ENCODE data around the gene GBGT1. TPM values are rescaled to one million over a fixed set of nuclear protein-coding genes. Genes with fewer than 3 reads are reported as not detected.

Gene GBGT1
- total and polyA plus RNA-seq, 9 of the 15 experiments (the other 6 are each of a cell fraction or from before 2014, with no cell fraction given): 0.55 to 25.8 (median 13.7) TPM

DNA sequence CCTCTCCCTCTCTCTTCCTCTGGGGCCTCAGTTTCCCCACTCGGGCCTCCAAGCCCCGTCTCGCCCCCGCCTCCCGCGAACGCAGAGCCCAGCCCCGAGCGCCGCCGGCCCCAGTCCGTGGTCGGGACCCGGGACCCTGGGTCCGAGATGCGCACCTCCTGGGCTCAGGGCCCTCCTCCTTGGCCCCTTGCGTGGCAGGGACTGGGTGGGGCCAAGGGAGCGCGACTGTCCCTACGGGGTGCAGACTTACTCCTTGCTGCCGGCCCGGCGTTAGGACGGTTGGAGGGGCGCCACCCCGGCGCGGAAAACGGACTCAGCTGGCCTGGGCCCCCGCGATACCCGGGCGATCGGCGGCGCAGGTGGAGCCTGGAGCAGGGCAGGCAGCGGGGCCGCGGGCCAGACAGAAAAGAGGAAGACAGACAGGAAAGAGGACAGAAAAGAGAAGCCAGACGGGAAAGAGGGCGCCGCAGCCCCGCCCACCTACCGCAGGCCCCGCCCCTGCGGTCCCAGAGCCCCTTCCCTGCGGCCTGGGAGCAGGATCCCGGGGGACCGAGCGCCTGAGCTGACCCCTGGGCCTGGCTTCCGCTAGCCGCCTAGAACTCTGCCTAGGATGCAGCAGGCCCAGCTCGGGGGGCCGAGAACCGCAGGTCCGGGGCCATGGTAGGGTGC is at the start of gene GBGT1 (continued):
- TF ChIP-seq, protein P1, sequence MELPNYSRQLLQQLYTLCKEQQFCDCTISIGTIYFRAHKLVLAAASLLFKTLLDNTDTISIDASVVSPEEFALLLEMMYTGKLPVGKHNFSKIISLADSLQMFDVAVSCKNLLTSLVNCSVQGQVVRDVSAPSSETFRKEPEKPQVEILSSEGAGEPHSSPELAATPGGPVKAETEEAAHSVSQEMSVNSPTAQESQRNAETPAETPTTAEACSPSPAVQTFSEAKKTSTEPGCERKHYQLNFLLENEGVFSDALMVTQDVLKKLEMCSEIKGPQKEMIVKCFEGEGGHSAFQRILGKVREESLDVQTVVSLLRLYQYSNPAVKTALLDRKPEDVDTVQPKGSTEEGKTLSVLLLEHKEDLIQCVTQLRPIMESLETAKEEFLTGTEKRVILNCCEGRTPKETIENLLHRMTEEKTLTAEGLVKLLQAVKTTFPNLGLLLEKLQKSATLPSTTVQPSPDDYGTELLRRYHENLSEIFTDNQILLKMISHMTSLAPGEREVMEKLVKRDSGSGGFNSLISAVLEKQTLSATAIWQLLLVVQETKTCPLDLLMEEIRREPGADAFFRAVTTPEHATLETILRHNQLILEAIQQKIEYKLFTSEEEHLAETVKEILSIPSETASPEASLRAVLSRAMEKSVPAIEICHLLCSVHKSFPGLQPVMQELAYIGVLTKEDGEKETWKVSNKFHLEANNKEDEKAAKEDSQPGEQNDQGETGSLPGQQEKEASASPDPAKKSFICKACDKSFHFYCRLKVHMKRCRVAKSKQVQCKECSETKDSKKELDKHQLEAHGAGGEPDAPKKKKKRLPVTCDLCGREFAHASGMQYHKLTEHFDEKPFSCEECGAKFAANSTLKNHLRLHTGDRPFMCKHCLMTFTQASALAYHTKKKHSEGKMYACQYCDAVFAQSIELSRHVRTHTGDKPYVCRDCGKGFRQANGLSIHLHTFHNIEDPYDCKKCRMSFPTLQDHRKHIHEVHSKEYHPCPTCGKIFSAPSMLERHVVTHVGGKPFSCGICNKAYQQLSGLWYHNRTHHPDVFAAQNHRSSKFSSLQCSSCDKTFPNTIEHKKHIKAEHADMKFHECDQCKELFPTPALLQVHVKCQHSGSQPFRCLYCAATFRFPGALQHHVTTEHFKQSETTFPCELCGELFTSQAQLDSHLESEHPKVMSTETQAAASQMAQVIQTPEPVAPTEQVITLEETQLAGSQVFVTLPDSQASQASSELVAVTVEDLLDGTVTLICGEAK (IDR thresholded peaks at IDR 0.05): 0 out of 2 replicates have a peak, but pooled peaks have one; percentile 56
- TF ChIP-seq, protein P1 (CRISPR knock-in tag; IDR thresholded peaks at IDR 0.05): no peak
- TF ChIP-seq ZFX (CRISPR knock-in tag; IDR thresholded peaks at IDR 0.05) (peak; percentile 70), ZFP30 (CRISPR knock-in tag; IDR thresholded peaks at IDR 0.05; ENCODE audit: borderline replicate concordance) (no peak), NFXL1 (CRISPR knock-in tag; IDR thresholded peaks at IDR 0.05) (no peak), HDGF (IDR thresholded peaks at IDR 0.05) (no peak), ZNF431 (CRISPR knock-in tag; IDR thresholded peaks at IDR 0.05) (no peak), XRCC3 (IDR thresholded peaks at IDR 0.05) (no peak), ZNF79 (CRISPR knock-in tag; IDR thresholded peaks at IDR 0.05; ENCODE audit: low read depth) (no peak), PHTF2 (CRISPR knock-in tag; IDR thresholded peaks at IDR 0.05) (no peak), MNT (conservative IDR thresholded peaks at IDR 0.05) (no peak; a peak in 1 of 4 replicates), TCF7 (IDR thresholded peaks at IDR 0.05; ENCODE audit: borderline replicate concordance) (no peak), FOS (IDR thresholded peaks at IDR 0.05; ENCODE audit: extremely low read depth, insufficient read length) (no peak)
- TF ChIP-seq, protein P2, sequence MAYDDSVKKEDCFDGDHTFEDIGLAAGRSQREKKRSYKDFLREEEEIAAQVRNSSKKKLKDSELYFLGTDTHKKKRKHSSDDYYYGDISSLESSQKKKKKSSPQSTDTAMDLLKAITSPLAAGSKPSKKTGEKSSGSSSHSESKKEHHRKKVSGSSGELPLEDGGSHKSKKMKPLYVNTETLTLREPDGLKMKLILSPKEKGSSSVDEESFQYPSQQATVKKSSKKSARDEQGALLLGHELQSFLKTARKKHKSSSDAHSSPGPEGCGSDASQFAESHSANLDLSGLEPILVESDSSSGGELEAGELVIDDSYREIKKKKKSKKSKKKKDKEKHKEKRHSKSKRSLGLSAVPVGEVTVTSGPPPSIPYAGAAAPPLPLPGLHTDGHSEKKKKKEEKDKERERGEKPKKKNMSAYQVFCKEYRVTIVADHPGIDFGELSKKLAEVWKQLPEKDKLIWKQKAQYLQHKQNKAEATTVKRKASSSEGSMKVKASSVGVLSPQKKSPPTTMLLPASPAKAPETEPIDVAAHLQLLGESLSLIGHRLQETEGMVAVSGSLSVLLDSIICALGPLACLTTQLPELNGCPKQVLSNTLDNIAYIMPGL (CRISPR knock-in tag; IDR thresholded peaks at IDR 0.05): peak; percentile 58; the same call in 1 of the 2 replicates
- TF ChIP-seq, protein P3, sequence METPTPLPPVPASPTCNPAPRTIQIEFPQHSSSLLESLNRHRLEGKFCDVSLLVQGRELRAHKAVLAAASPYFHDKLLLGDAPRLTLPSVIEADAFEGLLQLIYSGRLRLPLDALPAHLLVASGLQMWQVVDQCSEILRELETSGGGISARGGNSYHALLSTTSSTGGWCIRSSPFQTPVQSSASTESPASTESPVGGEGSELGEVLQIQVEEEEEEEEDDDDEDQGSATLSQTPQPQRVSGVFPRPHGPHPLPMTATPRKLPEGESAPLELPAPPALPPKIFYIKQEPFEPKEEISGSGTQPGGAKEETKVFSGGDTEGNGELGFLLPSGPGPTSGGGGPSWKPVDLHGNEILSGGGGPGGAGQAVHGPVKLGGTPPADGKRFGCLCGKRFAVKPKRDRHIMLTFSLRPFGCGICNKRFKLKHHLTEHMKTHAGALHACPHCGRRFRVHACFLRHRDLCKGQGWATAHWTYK (CRISPR knock-in tag; IDR thresholded peaks at IDR 0.05): no peak

All from K562 (cell line).